ENCODE results near the gene RARB.

Gene RARB

GRCh38 chr3:25592510-25592968 lies 164.5 kb downstream of the RARB start:
- no peak for DNase-seq (ENCODE audit: low read depth in 1 of 2, low spot score in 1 of 2)

GRCh38 chr3:25593001-25593400 lies 164.9 kb downstream of the RARB start:
- DNase-seq (ENCODE audit: low read depth in 1 of 2, low spot score in 1 of 2), result no peak

- no peak for DNase-seq (ENCODE audit: low read depth in 1 of 2, low spot score in 1 of 2)
These were observed 166.0 kb downstream of the RARB start for GRCh38 chr3:25594007-25594502.

GRCh38 chr3:25597535-25598101 lies 169.6 kb downstream of the RARB start:
- DNase-seq (ENCODE audit: low read depth in 1 of 2, low spot score in 1 of 2), result no peak

DNA sequence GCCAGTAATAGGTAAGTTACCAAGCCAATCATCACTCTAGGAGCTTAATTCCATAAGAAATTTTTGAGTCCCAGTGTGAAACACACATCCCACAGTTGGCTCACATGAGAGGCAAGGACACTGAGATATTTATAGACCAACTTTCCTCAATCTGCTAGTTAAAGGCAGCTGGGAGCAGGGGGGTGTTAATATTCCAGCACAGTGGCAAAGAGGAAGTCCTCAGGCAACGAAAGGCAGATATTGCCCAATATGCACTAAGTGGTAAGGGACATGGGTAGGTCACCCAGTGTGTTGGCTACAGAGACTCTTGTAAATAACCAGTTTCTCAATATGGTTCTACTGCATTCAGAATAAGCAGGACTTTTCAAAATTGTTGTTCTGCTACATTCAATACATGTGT lies 175.6 kb downstream of the RARB start:
- DNase-seq (ENCODE audit: low read depth in 1 of 2, low spot score in 1 of 2), result no peak

DNA sequence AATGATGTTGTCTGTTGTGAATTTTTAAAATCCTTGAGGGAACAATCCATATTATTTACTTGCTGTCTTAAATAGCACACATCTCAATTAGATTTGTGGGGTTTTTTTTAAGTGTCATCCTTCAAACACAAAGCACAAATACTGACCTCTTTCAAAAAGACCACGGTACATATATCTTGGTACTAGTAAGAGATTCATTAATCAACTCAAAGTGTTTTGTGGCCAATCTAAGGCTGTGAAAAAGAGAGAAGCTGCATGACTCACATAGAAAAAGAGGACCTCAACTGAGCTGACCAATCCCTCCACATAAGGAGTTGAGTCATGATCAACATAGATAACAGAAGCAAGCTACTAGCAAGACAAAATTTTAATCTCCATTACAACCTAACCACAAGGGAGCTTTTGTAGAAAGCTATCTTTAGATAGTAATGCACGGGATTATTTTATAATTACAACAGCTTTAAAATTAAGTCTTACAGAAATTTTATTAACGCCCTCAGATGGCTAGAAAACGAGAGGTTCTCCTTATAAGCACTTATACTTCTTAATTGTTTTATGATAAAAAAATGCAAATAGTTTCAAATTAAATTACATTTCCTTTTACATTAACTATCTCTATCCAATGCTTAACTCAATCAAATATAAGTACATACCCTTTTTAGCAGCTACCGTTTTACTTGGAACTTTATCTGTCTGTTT lies 176.2 kb downstream of the RARB start:
- no peak for DNase-seq (ENCODE audit: low read depth in 1 of 2, low spot score in 1 of 2)

DNA sequence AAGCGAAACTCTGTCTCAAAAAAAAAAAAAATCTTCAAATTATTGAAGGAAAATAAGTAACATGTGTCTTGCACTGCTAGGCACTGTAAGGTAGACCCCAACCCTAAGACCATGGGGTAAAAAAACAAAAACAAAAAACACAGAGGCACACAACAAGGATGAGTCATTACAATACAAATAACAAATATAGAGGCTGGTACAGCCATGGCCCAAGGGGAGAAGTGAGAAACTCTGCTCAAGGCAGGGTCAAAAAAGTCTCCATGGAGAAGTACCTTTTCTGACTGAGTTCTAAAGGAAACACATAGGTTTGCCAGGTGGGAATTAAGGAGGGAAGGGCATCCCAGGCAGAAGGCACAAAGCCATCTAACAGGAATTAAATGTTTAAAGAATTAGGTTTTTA lies 182.1 kb downstream of the RARB start:
- DNase-seq (ENCODE audit: low read depth in 1 of 2, low spot score in 1 of 2), result no peak

- no peak for DNase-seq (ENCODE audit: low read depth in 1 of 2, low spot score in 1 of 2)
These were observed 182.7 kb downstream of the RARB start for GRCh38 chr3:25610779-25611178.

DNA sequence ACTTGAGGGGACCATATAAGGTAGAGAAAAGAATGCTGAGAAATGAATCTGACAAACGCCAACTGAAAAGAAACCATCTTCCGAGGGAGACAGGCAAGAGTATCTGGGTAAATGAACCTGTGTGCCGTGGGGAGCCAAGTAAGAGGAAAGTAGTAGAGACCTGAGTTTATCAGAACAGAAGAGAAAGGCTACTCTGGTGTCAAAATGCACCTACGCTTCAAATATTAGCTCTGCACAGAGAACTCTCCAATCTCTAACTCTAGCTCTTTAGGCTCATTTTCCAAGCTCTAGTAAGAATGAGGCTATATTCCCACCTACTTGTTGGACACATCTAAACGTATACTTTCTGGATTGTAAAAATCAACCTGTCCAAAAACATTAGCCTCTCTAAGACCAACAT lies 183.1 kb downstream of the RARB start:
- DNase-seq (ENCODE audit: low read depth in 1 of 2, low spot score in 1 of 2), result no peak

- no peak for DNase-seq (ENCODE audit: low read depth in 1 of 2, low spot score in 1 of 2)
These were observed 190.0 kb downstream of the RARB start for GRCh38 chr3:25618028-25618427.

- DNase-seq (ENCODE audit: low read depth in 1 of 2, low spot score in 1 of 2), result no peak
These were observed 191.3 kb downstream of the RARB start for GRCh38 chr3:25619382-25619781.

DNA sequence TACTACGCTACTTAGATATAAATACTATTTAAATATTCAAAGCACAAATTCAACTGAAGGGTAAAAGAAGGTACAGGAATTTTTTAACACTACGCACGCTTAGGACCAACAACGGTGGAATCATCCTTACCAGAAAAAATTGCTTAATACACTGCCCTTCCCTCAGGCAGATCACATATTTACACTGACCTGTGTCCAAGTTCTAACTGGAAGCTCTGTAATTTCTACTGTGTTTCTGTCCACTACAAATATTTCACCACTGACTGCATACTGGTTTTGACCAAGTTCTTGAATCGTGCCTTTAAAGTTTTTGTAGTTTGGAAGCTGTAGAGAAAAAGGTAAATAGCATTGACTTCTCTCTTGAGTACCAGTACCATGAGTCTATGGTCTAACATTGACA lies 192.4 kb downstream of the RARB start:
- no peak for DNase-seq (ENCODE audit: low read depth in 1 of 2, low spot score in 1 of 2)

DNA sequence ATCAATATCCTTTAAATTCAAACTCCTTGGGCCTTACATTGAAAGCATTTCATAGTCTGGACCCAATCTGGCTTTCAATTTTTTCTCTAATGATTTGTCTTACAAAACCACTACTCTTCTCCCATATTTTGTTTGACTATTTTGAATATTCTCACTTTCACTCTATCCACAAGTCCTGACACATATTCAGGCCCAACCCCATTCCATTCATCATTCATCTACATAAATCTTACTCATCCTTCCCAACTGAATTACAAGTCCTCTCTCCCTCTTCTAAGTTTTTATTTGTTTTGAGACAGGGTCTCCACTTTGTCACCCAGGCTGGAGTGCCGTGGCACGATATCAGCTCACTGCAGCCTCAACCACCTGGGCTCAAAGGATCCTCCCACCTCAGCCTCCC lies 193.0 kb downstream of the RARB start:
- DNase-seq (ENCODE audit: low read depth in 1 of 2, low spot score in 1 of 2), result no peak

DNA sequence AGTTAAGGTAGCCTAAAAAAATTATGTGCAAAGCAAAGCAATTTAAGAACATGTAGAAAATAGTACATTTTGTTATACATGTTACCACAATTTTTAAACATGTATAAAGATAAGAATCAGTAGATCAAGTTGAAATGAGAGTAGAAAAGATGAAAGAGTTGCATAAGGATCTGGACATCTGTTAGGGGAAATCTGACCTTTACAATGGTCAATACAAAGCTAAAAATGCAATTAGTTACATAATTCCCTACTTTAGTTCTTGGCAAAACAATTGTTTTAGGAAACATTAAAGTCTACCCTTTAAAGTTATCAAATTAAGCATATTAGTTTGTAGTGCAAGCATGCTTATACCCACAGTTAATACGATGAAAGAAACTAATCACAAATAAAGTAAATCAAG lies 203.9 kb downstream of the RARB start:
- DNase-seq (ENCODE audit: low read depth in 1 of 2, low spot score in 1 of 2), result no peak

GRCh38 chr3:25633919-25634318 lies 205.9 kb downstream of the RARB start:
- DNase-seq (ENCODE audit: low read depth in 1 of 2, low spot score in 1 of 2), result no peak

GRCh38 chr3:25635038-25635437 lies 207.0 kb downstream of the RARB start:
- no peak for DNase-seq (ENCODE audit: low read depth in 1 of 2, low spot score in 1 of 2)

Measured in activated CD4-positive, alpha-beta T cell treated with anti-CD3 and anti-CD28 coated beads, Interleukin-2, amount 50 U/mL, for 24 hours (primary cell).